Sigmoid colon (tissue), 4 donors: ENCODE measurements around the gene CNGB1.

Experiments used
- POLR2A ChIP-seq, 2 donors: fragments of 450-650 bp; IDR thresholded peaks; one replicate each; pipeline ENCODE4 v1.6.1; 2016; ENCODE audit warnings: antibody characterized with exemption in 2 of 2, mild to moderate bottlenecking in 2 of 2, moderate library complexity in 2 of 2
- POLR2AphosphoS5 ChIP-seq, 4 donors: sonication (generic); formaldehyde crosslinking; IDR thresholded peaks; one replicate each; pipeline ENCODE4 v1.6.1; 2017; ENCODE audit warnings: antibody characterized with exemption in 4 of 4

- no peak for TF ChIP-seq POLR2AphosphoS5 (IDR thresholded peaks at IDR 0.05)
- no peak for TF ChIP-seq POLR2A (IDR thresholded peaks at IDR 0.05)
These were observed 25.8 kb downstream of the CNGB1 start for GRCh38 chr16:57944970-57945739.
